ENCODE results near the gene PIK3CB. TPM values are rescaled to one million over a fixed set of nuclear protein-coding genes. Genes with fewer than 3 reads are reported as not detected.

The PIK3CB gene
- total RNA-seq, 1 experiment from 2014 or later = 59.3 TPM

GRCh38 chr3:138769616-138770015, 65.1 kb downstream of the PIK3CB start:
- Mint-ChIP-seq H3K4me3 (ENCODE audit: low read depth, unreplicated experiment) (no peak overlapping the region), H3K27ac (ENCODE audit: unreplicated experiment) (no peak overlapping the region), H3K36me3 (ENCODE audit: insufficient read depth, unreplicated experiment) (peaks cover 6% of the 10 kb centered on the region), H3K27me3 (ENCODE audit: unreplicated experiment) (no peaks in the 10 kb centered on the region), H3K9me3 (ENCODE audit: low read depth, unreplicated experiment) (no peaks in the 10 kb centered on the region), H3K4me1 (ENCODE audit: low read depth, unreplicated experiment) (peaks cover 15% of the 10 kb centered on the region)
- intact Hi-C loops (cut with micrococcal nuclease; ENCODE audit: unreplicated experiment) = loop anchor here (5.0 kb wide), 1 partner anchor 177 kb away; the partner anchor contains the start of gene CEP70
- TF ChIP-seq, protein P1, sequence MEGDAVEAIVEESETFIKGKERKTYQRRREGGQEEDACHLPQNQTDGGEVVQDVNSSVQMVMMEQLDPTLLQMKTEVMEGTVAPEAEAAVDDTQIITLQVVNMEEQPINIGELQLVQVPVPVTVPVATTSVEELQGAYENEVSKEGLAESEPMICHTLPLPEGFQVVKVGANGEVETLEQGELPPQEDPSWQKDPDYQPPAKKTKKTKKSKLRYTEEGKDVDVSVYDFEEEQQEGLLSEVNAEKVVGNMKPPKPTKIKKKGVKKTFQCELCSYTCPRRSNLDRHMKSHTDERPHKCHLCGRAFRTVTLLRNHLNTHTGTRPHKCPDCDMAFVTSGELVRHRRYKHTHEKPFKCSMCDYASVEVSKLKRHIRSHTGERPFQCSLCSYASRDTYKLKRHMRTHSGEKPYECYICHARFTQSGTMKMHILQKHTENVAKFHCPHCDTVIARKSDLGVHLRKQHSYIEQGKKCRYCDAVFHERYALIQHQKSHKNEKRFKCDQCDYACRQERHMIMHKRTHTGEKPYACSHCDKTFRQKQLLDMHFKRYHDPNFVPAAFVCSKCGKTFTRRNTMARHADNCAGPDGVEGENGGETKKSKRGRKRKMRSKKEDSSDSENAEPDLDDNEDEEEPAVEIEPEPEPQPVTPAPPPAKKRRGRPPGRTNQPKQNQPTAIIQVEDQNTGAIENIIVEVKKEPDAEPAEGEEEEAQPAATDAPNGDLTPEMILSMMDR (IDR thresholded peaks at IDR 0.05; ENCODE audit: unreplicated experiment) = no peak
- CTCF ChIA-PET = no interaction called here
- BruUV-seq (replicated peaks) = no TSS peak
- no peak for DNase-seq

DNA sequence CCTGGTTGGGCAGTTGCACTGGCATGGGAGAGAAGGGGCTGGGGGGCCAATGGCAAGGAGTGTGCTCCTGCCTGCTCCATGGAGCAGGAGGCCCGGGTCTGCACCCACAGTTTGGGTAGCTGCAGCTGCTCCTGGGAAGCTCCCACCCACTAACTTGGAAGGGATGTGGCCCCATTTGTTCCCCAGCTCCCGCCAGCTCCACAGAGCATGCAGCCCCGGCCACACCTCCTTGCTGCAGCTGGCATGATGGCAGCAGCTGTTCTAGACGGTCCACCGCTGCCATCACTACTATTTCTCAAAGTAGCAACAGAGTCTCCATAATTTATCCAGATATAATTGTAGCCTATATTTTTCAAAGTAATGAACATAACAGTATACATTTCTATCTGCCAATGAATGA, 65.8 kb downstream of the PIK3CB start:
- no peak overlapping the region for H3K27ac Mint-ChIP-seq (ENCODE audit: unreplicated experiment)
- peaks cover 12% of the 10 kb centered on the region for H3K4me1 Mint-ChIP-seq (ENCODE audit: low read depth, unreplicated experiment)
- no peak for DNase-seq

DNA sequence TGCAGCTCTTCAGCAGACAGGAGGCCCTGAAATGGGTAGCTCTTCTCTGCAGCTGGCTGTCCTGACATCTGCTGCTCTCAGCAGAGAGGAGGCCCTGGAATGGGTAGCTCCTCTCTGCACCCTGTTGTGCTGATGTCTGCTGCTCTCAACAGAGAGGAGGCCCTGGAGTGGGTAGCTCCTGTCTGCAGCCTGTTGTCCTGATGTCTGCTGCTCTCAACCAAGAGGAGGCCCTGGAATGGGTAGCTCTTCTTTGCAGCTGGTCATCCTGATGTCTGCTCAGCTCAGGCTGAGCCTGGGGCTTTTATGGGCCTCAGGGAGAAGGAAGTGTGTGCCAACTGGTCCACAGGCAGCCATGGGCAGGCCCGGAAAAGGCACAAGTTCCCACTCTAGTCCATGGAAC, 66.6 kb downstream of the PIK3CB start:
- no TSS peak for BruUV-seq (replicated peaks)
- CTCF ChIA-PET = interaction anchor here (1.3 kb wide), 1 partner anchor 9 kb away, joined by 3 read pairs; no protein-coding TSS in a partner anchor
- intact Hi-C loops (cut with micrococcal nuclease; ENCODE audit: unreplicated experiment) = no loop called here
- H3K4me1 Mint-ChIP-seq (ENCODE audit: low read depth, unreplicated experiment) = peaks cover 8% of the 10 kb centered on the region
- H3K27me3 Mint-ChIP-seq (ENCODE audit: unreplicated experiment) = no peaks in the 10 kb centered on the region
- no peaks in the 10 kb centered on the region for H3K36me3 Mint-ChIP-seq (ENCODE audit: insufficient read depth, unreplicated experiment)
- H3K27ac Mint-ChIP-seq (ENCODE audit: unreplicated experiment) = no peak overlapping the region
- no peak overlapping the region for H3K4me3 Mint-ChIP-seq (ENCODE audit: low read depth, unreplicated experiment)
- DNase-seq = no peak
- TF ChIP-seq, protein P1 (IDR thresholded peaks at IDR 0.05; ENCODE audit: unreplicated experiment) = no peak
- H3K9me3 Mint-ChIP-seq (ENCODE audit: low read depth, unreplicated experiment) = no peaks in the 10 kb centered on the region

More for the DNA sequence above, 65.8 kb downstream of the PIK3CB start:
- Mint-ChIP-seq H3K9me3 (ENCODE audit: low read depth, unreplicated experiment) (no peaks in the 10 kb centered on the region), H3K27me3 (ENCODE audit: unreplicated experiment) (no peaks in the 10 kb centered on the region), H3K36me3 (ENCODE audit: insufficient read depth, unreplicated experiment) (peaks cover 6% of the 10 kb centered on the region), H3K4me3 (ENCODE audit: low read depth, unreplicated experiment) (no peak overlapping the region)
- intact Hi-C loops (cut with micrococcal nuclease; ENCODE audit: unreplicated experiment) = no loop called here
- CTCF ChIA-PET = interaction anchor here (0.6 kb wide), 1 partner anchor 594 kb away, joined by 5 read pairs; the partner anchor contains the start of gene DBR1
- BruUV-seq (replicated peaks) = no TSS peak
- TF ChIP-seq, protein P1 (IDR thresholded peaks at IDR 0.05; ENCODE audit: unreplicated experiment) = no peak

- Mint-ChIP-seq H3K27ac (ENCODE audit: unreplicated experiment) (no peak overlapping the region), H3K4me3 (ENCODE audit: low read depth, unreplicated experiment) (no peak overlapping the region), H3K4me1 (ENCODE audit: low read depth, unreplicated experiment) (peaks cover 8% of the 10 kb centered on the region), H3K36me3 (ENCODE audit: insufficient read depth, unreplicated experiment) (no peaks in the 10 kb centered on the region), H3K9me3 (ENCODE audit: low read depth, unreplicated experiment) (no peaks in the 10 kb centered on the region), H3K27me3 (ENCODE audit: unreplicated experiment) (no peaks in the 10 kb centered on the region)
- CTCF ChIA-PET = interaction anchor here (1.3 kb wide), 1 partner anchor 9 kb away, joined by 3 read pairs; no protein-coding TSS in a partner anchor
- TF ChIP-seq, protein P1 (IDR thresholded peaks at IDR 0.05; ENCODE audit: unreplicated experiment) = no peak
- intact Hi-C loops (cut with micrococcal nuclease; ENCODE audit: unreplicated experiment) = no loop called here
- DNase-seq = no peak
- BruUV-seq (replicated peaks) = no TSS peak
Observed at GRCh38 chr3:138767498-138768104, 67.1 kb downstream of the PIK3CB start.

Measured in Calu3 (cell line).